ENCODE data around the gene OSBPL5.

The OSBPL5 gene

GRCh38 chr11:3122775-3123201 is 42.3 kb downstream of the OSBPL5 start:
- H3K36me3 ChIP-seq (ENCODE audit: control insufficient read depth in 2 of 2, insufficient read depth in 1 of 2, low read length in 2 of 2): peaks cover 0 to 61% of the 10 kb centered on the region in 2 experiments; a peak in 1 of 3 replicates
- TF ChIP-seq ZNF580 (tag by site-specific recombination; IDR thresholded peaks at IDR 0.05) (no peak), PRDM10 (tag by site-specific recombination; IDR thresholded peaks at IDR 0.05) (0 out of 2 replicates have a peak, but pooled peaks have one; percentile 29)
- no peak overlapping the region for H3K27ac ChIP-seq (ENCODE audit: extremely low read depth, low read depth, low read length)
- no peaks in the 10 kb centered on the region for H3K4me1 ChIP-seq (ENCODE audit: control insufficient read depth, insufficient read depth, low read length)
- ChIA-PET POLR2A (no interaction called here), CTCF (no interaction called here)
- no peaks in the 10 kb centered on the region for H3K9me3 ChIP-seq (ENCODE audit: control insufficient read depth, insufficient read depth, low read depth, low read length)
- H3K4me3 ChIP-seq (ENCODE audit: low read depth, low read length): no peak overlapping the region

GRCh38 chr11:3121931-3122774 is 43.0 kb downstream of the OSBPL5 start:
- CTCF ChIA-PET: interaction anchor here (0.5 to 1.6 kb wide), 2 partner anchors 11 to 109 kb away, joined by 4 to 5 read pairs; no protein-coding TSS in a partner anchor

GRCh38 chr11:3121416-3121815 is 43.7 kb downstream of the OSBPL5 start:
- CTCF ChIA-PET: interaction anchor here (1.6 kb wide), 1 partner anchor 11 kb away, joined by 5 read pairs; no protein-coding TSS in a partner anchor
- Histone ChIP-seq H3K36me3 (ENCODE audit: control insufficient read depth in 2 of 2, insufficient read depth in 1 of 2, low read length in 2 of 2) (peaks cover 0 to 55% of the 10 kb centered on the region in 2 experiments; a peak in 1 of 3 replicates), H3K27ac (ENCODE audit: extremely low read depth, low read depth, low read length) (no peak overlapping the region), H3K4me1 (ENCODE audit: control insufficient read depth, insufficient read depth, low read length) (no peaks in the 10 kb centered on the region), H3K4me3 (ENCODE audit: low read depth, low read length) (no peak overlapping the region), H3K9me3 (ENCODE audit: control insufficient read depth, insufficient read depth, low read depth, low read length) (no peaks in the 10 kb centered on the region)
- TF ChIP-seq ZNF792 (tag by site-specific recombination; IDR thresholded peaks at IDR 0.05): no peak
- TF ChIP-seq ZNF341 (tag by site-specific recombination; IDR thresholded peaks at IDR 0.05; ENCODE audit: low read depth): no peak
- no peak for TF ChIP-seq ZNF423 (tag by site-specific recombination; IDR thresholded peaks at IDR 0.05)
- no peak for TF ChIP-seq GFI1B (tag by site-specific recombination; IDR thresholded peaks at IDR 0.05)
- TF ChIP-seq ZNF302 (tag by site-specific recombination; IDR thresholded peaks at IDR 0.05; ENCODE audit: low read depth): no peak
- TF ChIP-seq ZNF501 (tag by site-specific recombination; IDR thresholded peaks at IDR 0.05): no peak
- TF ChIP-seq ZNF561 (tag by site-specific recombination; IDR thresholded peaks at IDR 0.05; ENCODE audit: borderline replicate concordance): no peak
- TF ChIP-seq ZNF37A (tag by site-specific recombination; IDR thresholded peaks at IDR 0.05): no peak
- POLR2A ChIA-PET: no interaction called here

More at GRCh38 chr11:3121931-3122774, 43.0 kb downstream of the OSBPL5 start:
- no peaks in the 10 kb centered on the region for H3K4me1 ChIP-seq (ENCODE audit: control insufficient read depth, insufficient read depth, low read length)
- no peaks in the 10 kb centered on the region for H3K9me3 ChIP-seq (ENCODE audit: control insufficient read depth, insufficient read depth, low read depth, low read length)
- POLR2A ChIA-PET: no interaction called here
- no peak overlapping the region for H3K27ac ChIP-seq (ENCODE audit: extremely low read depth, low read depth, low read length)
- H3K36me3 ChIP-seq (ENCODE audit: control insufficient read depth in 2 of 2, insufficient read depth in 1 of 2, low read length in 2 of 2): peaks cover 0 to 58% of the 10 kb centered on the region in 2 experiments; a peak in 1 of 3 replicates
- TF ChIP-seq ZNF747 (tag by site-specific recombination; IDR thresholded peaks at IDR 0.05): no peak
- no peak for TF ChIP-seq PRDM1 (tag by site-specific recombination; IDR thresholded peaks at IDR 0.05)
- no peak overlapping the region for H3K4me3 ChIP-seq (ENCODE audit: low read depth, low read length)

Measured in HEK293 (cell line).